Effector memory CD4-positive, alpha-beta T cell (primary cell): ENCODE data around the gene CRY1.
"Not testable (repeated sequence)": the region's sequence is repeated elsewhere in the genome, so short reads cannot be mapped to it uniquely, and the experiment has no call there.

Experiments
- DNase-seq, 3 donors: peaks; one replicate each; pipeline ENCODE4 v3.0.0-alpha.2; 2020
- H3K27ac ChIP-seq: 2 replicates; pipeline ENCODE4 v1.7.0; 2013; ENCODE audit warnings: mild to moderate bottlenecking, low read length, moderate library complexity; ENCODE audit not compliant: insufficient read depth, poor library complexity, severe bottlenecking
- H3K27me3 ChIP-seq: replicated peaks from 2 replicates; pipeline ENCODE4 v1.7.0; 2013; ENCODE audit warnings: mild to moderate bottlenecking, low read length; ENCODE audit not compliant: insufficient read depth, control insufficient read depth, poor library complexity, severe bottlenecking
- H3K36me3 ChIP-seq: 2 replicates; pipeline ENCODE4 v1.7.0; 2013; ENCODE audit warnings: mild to moderate bottlenecking, low read length, moderate library complexity; ENCODE audit not compliant: control insufficient read depth, insufficient read depth
- H3K4me1 ChIP-seq: 2 replicates; pipeline ENCODE4 v1.7.0; 2013; ENCODE audit warnings: low read length, mild to moderate bottlenecking; ENCODE audit not compliant: control insufficient read depth, insufficient read depth, poor library complexity, severe bottlenecking
- H3K4me3 ChIP-seq: 2 replicates; pipeline ENCODE4 v1.7.0; 2013; ENCODE audit warnings: low read length, low read depth, mild to moderate bottlenecking; ENCODE audit not compliant: insufficient read depth, poor library complexity, severe bottlenecking
- H3K9me3 ChIP-seq: 2 replicates; pipeline ENCODE4 v1.7.0; 2013; ENCODE audit warnings: mild to moderate bottlenecking, low read length, moderate library complexity; ENCODE audit not compliant: control insufficient read depth

Gene CRY1

DNA sequence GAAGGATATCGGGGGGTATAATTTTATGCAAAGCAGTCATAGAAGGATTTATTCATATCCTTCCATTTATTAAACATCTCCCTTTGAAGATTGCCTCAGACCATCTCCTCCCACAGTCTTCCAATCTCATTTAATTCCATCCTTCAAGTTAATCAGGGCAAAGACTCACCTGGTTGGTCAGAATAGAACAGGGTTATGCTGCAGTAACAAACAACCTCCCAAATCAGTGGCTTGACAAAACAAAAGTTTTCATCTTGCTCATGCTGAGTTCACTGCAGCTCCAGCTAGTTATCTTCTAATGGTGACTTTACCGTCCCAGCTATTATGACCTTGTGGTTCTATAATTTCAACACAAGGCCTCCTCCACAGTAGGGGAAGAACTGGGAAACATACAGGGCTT lies 57.6 kb downstream of the CRY1 start:
- H3K27me3 ChIP-seq, result no peaks in the 10 kb centered on the region
- no peaks in the 10 kb centered on the region for H3K9me3 ChIP-seq
- H3K4me3 ChIP-seq, result no peak overlapping the region
- no peak overlapping the region for H3K27ac ChIP-seq
- no peak for DNase-seq
- peaks cover 4% of the 10 kb centered on the region for H3K4me1 ChIP-seq
- H3K36me3 ChIP-seq, result no peaks in the 10 kb centered on the region

DNA sequence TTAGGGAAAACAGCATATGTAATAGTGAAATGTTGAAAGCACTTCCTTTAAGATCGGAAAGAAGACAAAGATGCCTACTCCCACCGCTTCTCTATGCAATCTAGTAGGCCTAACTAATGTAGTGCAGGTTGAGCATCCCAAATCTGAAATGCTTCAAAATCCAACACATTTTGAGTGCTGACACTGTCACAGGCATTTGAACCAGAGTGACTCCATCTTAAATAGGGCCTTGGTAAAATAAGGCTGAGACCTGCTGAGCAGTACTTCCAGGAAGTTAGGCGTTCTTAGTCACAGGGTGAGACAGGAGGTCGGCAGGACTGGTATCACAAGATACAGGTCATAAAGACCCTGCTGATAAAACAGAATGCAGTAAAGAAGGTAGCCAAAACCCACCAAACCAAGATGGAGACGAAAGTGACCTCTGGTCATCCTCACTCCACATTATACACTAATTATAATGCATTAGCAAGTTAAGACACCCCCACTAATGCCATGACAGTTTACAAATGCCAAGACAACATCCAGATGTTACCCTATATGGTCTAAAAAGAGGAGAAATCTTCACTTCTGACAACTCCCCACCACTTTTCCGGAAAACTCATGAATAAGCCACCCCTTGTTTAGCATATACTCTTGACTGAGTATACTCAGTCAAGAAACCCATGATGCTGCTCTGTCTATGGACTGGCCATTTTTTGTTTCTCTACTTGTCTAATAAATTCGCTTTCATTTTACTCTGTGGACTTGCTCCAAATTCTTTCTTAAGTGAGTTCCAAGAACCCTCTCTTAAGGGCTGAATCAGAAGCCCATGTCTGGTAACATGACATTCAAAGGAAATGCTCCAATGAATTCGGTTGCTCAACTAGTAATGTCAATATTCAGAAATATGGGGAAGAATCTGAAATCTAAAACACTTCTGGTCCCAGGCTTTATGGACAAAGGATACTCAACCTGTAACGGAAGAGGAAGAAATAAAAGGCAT lies 59.3 kb downstream of the CRY1 start:
- H3K4me3 ChIP-seq, result no peak overlapping the region
- DNase-seq, result no peak
- no peak overlapping the region for H3K27ac ChIP-seq
- no peaks in the 10 kb centered on the region for H3K9me3 ChIP-seq
- H3K27me3 ChIP-seq, result no peaks in the 10 kb centered on the region
- peaks cover 4% of the 10 kb centered on the region for H3K4me1 ChIP-seq
- no peaks in the 10 kb centered on the region for H3K36me3 ChIP-seq

DNA sequence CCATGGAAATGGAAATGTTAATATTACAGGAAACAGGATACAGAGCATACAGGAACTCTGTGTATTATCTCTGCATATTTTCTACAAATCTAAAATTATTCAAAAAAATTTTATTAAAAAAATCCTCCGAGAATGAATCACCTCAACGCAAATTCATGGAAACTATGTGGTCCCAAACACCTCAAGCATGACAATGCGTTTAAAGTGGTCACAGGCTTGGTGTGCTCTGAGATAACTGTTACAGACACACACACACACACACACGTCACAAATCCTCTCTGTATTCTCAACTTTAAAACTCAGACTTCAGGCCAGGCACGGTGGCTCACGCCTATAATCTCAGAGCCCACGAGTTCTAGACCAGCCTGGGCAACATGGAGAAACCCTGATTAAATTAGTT lies 61.1 kb downstream of the CRY1 start:
- H3K27me3 ChIP-seq, result no peaks in the 10 kb centered on the region
- H3K36me3 ChIP-seq, result no peaks in the 10 kb centered on the region
- DNase-seq, result no peak
- peaks cover 4% of the 10 kb centered on the region for H3K4me1 ChIP-seq
- no peak overlapping the region for H3K4me3 ChIP-seq
- H3K9me3 ChIP-seq, result no peaks in the 10 kb centered on the region
- H3K27ac ChIP-seq, result no peak overlapping the region

DNA sequence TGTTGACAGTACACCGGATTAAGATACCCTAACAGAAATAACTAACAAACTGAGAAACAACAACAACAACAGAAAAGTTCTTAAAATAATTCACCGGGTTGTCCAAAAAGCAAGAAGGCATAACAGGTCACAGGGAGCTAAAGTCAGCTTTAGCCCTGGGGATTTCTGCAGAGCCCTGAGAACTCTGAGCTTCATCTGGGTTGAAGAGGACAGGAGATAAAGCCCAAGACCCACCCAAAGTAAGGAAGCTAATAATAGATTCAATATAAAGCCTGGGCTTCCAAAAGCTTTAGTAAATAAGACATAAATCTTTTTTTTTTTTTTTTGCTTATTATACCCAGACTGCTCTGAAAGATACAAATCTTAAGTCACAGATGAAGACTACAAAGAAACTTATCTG lies 62.3 kb downstream of the CRY1 start:
- H3K36me3 ChIP-seq, result no peaks in the 10 kb centered on the region
- no peak overlapping the region for H3K4me3 ChIP-seq
- no peaks in the 10 kb centered on the region for H3K9me3 ChIP-seq
- H3K27me3 ChIP-seq, result no peaks in the 10 kb centered on the region
- no peak for DNase-seq
- H3K4me1 ChIP-seq, result peaks cover 13% of the 10 kb centered on the region
- peak overlapping the region; percentile 43 for H3K27ac ChIP-seq

DNA sequence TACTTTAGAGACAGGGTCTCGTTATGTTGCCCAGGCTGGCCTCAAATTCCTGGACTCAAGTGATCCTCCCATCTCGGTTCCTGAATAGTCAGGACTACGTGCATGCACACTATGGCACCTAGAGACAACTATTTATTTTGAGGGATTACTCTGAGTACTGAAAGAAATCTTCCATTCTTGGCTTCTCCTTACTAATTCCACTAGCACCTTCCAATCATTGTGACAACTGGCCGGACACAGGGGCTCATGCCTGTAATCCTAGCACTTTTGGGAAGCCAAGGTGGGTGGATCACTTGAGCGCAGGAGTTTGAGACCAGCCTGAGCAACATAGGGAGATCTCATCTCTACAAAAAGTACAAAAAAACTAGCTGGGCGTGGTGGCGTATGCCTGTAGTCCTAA lies 64.3 kb downstream of the CRY1 start:
- Histone ChIP-seq H3K27ac (peak overlapping the region; percentile 91), H3K9me3 (no peaks in the 10 kb centered on the region), H3K4me3 (no peak overlapping the region), H3K27me3 (no peaks in the 10 kb centered on the region), H3K36me3 (no peaks in the 10 kb centered on the region), H3K4me1 (peaks cover 13% of the 10 kb centered on the region)
- no peak for DNase-seq

DNA sequence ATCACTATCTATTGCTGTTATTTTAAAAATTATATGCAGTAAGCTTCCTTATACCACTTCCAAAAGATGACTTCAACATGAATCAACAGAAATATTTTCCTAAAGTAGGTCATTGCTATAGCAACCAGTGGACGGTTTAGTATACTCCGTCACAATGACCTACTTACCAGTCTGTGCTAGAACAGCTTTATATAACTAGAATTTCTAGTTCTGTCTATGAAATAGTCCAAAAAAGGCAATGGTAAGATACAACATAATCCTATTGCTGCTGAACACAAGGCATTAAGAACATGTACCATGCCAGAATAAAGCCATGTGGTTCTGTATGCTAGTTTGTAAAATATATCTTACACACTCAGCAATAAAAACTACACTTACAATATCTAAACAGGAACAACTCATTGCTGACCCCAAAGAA lies 65.7 kb downstream of the CRY1 start:
- Histone ChIP-seq H3K36me3 (no peaks in the 10 kb centered on the region), H3K4me1 (peaks cover 13% of the 10 kb centered on the region), H3K4me3 (no peak overlapping the region), H3K9me3 (no peaks in the 10 kb centered on the region), H3K27ac (peak overlapping the region; percentile 91), H3K27me3 (no peaks in the 10 kb centered on the region)
- peak in 1 of 3 donors; percentile 28 for DNase-seq

DNA sequence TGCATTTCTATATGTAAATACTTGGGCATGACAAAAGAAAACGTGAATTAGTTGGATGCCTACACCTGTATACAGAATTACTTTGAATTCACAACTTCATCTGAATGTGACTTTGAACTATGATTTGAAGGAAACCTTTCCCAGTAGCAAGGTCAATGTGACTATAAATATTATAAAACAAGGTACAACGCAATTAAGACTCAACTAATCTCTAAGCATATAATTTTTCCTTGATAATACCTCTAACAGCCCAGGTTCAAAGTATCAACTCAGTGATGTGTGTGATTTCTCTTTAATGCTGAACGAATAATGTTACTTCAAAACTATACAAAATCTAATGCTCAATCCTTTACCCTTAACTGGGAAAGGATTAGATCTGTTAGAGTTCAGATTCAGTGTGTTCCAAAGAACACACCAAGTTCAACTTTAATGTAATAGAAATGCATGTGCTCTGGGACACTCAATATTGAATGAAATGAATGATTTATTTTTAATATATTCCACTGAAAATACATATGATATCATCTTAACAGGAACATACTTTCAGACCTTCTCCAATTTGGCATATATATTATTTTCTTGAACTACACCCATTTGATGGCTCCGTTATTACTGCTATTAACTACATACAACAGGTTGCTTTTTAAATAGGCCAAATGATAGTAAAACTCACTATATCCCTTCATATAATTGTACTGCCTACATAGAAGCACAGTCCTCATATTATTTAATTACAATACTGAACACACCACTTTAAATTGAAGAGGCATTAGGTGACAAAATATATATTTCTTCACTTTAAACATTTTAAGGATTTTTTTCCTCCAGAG lies 66.3 kb downstream of the CRY1 start:
- Histone ChIP-seq H3K4me3 (no peak overlapping the region), H3K4me1 (peaks cover 13% of the 10 kb centered on the region), H3K27me3 (no peaks in the 10 kb centered on the region), H3K9me3 (no peaks in the 10 kb centered on the region), H3K36me3 (no peaks in the 10 kb centered on the region), H3K27ac (peak overlapping the region; percentile 91)
- no peak for DNase-seq

DNA sequence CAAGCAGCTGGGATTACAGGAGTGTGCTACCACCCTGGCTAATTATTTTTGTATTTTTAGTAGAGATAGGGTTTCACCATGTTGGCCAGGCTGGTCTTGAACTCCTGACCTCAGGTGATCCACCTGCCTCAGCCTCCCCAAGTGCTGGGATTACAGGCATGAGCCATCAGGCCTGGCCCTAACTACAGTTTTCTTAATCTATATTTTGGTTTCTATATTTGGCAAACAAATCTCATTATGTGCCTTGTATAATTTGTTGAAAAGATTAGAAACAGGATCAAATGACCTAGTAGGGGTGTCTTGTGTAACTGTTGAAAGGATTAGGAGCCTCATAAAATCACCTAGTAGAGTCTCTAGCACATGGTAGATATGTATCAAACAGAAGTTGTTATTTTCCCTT lies 67.0 kb downstream of the CRY1 start:
- not testable (repeated sequence) for H3K4me3 ChIP-seq, H3K9me3 ChIP-seq, H3K4me1 ChIP-seq, DNase-seq, H3K27me3 ChIP-seq, H3K36me3 ChIP-seq
- peak overlapping the region; percentile 91 for H3K27ac ChIP-seq

DNA sequence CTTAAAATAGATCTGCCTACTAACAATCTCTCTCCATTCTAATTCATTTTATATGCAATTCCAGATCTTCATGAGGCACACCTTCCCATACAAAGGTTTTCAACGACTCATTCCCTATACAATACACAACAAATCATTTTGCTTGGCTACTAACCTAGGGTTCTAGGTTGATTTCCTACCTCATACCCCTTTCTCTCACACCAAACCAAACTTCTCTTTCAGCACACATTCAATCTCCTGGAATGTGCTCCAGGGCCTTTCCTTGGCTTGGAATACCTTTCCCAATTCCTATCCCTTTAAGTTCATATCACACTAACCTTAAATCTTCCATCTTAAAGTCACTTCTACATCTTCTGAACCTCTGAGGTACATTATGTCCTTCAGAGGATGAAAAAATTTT lies 67.7 kb downstream of the CRY1 start:
- DNase-seq, result no peak
- no peaks in the 10 kb centered on the region for H3K9me3 ChIP-seq
- no peaks in the 10 kb centered on the region for H3K27me3 ChIP-seq
- H3K27ac ChIP-seq, result no peak overlapping the region
- H3K36me3 ChIP-seq, result peaks cover 2% of the 10 kb centered on the region
- peaks cover 9% of the 10 kb centered on the region for H3K4me1 ChIP-seq
- H3K4me3 ChIP-seq, result no peak overlapping the region

DNA sequence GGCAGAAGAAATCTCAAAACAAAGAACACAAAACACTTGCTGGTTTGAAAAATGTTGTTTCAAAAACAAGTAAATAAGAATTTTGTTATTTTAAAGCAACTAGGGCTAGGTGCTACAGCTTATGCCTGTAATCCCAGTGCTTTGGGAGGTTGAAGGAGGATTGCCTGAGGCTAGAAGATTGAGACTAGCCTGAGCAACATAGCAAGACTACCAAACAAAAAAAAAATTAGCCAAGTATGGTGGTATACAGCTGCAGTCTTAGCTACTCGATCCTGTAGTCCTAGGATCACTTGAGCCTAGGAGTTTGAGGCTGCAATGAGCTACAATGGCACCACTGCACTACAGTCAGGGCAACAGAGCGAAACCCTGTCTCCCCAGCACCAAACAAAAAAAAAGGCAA lies 73.8 kb downstream of the CRY1 start:
- Histone ChIP-seq H3K9me3 (no peaks in the 10 kb centered on the region), H3K27me3 (no peaks in the 10 kb centered on the region), H3K4me1 (no peaks in the 10 kb centered on the region), H3K27ac (no peak overlapping the region), H3K36me3 (peaks cover 2% of the 10 kb centered on the region), H3K4me3 (no peak overlapping the region)
- no peak for DNase-seq
